HG03159 (cell line): Measurements from ENCODE around the gene MPV17.
"Not testable (repeated sequence)": the region's sequence is repeated elsewhere in the genome, so short reads cannot be mapped to it uniquely, and the experiment has no call there.

Experiments
- ATAC-seq: cut with Tn5 transposase; IDR thresholded peaks from one replicate; pipeline ENCODE4 v1.9.1; 2021; ENCODE audit warnings: mild to moderate bottlenecking, moderate library complexity; ENCODE audit not compliant: unreplicated experiment

MPV17 gene

GRCh38 chr2:27268296-27268695 lies 54.6 kb downstream of the MPV17 start:
- ATAC-seq: not testable (repeated sequence)

DNA sequence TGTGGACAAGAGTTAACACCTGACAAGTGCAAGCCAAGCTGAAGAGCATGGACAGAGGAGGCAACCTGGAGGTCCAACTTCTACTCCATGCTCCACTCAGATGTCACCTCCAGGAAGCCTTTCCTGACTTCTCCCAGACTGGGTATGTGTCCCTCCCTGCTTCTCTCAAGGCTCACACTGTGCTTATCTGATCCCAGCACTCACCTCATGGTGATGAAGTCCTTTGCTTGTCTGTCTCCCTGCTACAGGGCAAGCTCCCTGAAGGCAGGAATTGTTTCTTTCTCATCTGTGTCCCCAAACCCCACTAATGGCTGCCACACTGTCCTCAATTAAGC lies 57.4 kb downstream of the MPV17 start:
- no peak for ATAC-seq

GRCh38 chr2:27264753-27265535 lies 58.0 kb downstream of the MPV17 start:
- ATAC-seq: no peak

DNA sequence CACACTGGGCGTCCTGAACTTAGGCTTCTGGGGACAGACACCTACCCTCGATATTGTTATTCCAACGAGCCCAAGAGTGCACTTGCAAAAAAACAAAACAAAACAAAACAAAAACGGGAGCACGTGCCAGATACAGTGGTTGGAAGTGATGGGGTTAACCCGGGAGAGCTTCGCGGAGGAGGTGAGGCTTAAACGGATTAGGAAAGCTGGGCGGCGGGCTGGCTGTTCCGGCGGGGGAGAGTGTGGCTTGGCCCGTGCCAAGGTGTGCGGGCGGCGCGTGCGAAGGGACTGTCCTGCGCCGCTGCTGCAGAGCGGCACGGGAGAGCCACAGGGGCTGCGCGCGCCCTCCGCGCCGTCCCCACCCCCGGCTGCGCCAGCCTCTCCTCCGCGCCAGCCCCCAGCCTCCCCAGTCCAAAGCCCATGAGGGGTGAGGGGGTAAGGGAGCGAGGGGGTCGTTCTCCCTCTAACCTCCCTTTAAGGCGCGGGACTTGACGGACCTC lies 58.6 kb downstream of the MPV17 start:
- ATAC-seq: no peak

GRCh38 chr2:27263287-27264252 lies 59.3 kb downstream of the MPV17 start:
- ATAC-seq: no peak

GRCh38 chr2:27262379-27263286 lies 60.3 kb downstream of the MPV17 start, which contains the start of gene SLC30A3:
TSS of gene SLC30A3 (minus strand) at chr2:27263047. CDS start at chr2:27262906, 141 bp downstream.
- ATAC-seq: no peak

GRCh38 chr2:27261926-27262298 lies 61.0 kb downstream of the MPV17 start:
- ATAC-seq: no peak

DNA sequence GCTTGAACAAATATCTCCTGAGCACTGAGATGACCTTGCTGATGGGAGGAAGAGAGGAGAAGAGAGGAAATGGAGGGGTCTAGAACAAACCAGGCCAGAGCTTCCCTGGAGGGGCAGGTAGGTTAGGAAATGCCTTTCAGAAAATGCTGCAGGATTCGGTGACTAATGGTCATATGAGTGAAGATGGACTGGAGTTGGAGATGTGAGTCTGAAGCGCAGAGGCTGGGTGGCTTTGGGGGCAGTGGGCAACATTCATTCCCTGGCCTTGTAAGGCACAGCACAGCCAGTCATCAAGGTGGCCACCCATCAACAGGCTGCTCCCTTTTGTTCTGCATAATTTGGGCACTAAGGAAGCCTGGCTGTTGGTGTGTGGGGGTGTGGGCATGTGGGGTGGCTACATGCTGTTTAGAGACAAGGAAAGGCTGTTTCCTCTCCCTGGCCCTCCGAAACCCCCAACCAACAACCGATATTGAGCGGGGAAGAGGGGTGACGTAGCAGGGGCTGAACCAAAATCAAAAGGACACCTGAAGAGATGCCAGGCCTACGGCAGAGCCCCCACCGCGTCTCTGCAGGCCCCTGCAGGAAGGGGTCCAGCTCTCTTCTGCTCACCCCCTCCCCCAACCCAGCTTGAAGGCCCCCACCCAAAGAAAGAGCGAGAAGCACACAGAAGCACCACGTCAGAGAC lies 61.5 kb downstream of the MPV17 start:
- ATAC-seq: no peak
